ENCODE data around the gene BUD13. TPM values are rescaled to one million over a fixed set of nuclear protein-coding genes. Genes with fewer than 3 reads are reported as not detected.

Gene BUD13
- total RNA-seq, 1 experiment from 2014 or later = 10.4 TPM

- Mint-ChIP-seq H3K36me3 (ENCODE audit: insufficient read depth, unreplicated experiment) (peaks cover 40% of the 10 kb centered on the region), H3K27ac (ENCODE audit: unreplicated experiment) (no peak overlapping the region), H3K27me3 (ENCODE audit: unreplicated experiment) (no peaks in the 10 kb centered on the region), H3K9me3 (ENCODE audit: low read depth, unreplicated experiment) (no peaks in the 10 kb centered on the region), H3K4me1 (ENCODE audit: low read depth, unreplicated experiment) (peaks cover 17% of the 10 kb centered on the region), H3K4me3 (ENCODE audit: low read depth, unreplicated experiment) (peak overlapping the region; percentile 90)
- CTCF ChIA-PET = interaction anchor here (0.9 kb wide), 1 partner anchor 11 kb away, joined by 3 read pairs; no protein-coding TSS in a partner anchor
- no peak for DNase-seq
- intact Hi-C loops (cut with micrococcal nuclease; ENCODE audit: unreplicated experiment) = no loop called here
- TF ChIP-seq CTCF (IDR thresholded peaks at IDR 0.05; ENCODE audit: unreplicated experiment) = no peak
- BruUV-seq (replicated peaks) = TSS peak; percentile 57
These were observed 14.2 kb upstream of the BUD13 start for GRCh38 chr11:116786966-116787365.

- DNase-seq = no peak
- Mint-ChIP-seq H3K27me3 (ENCODE audit: unreplicated experiment) (no peaks in the 10 kb centered on the region), H3K27ac (ENCODE audit: unreplicated experiment) (no peak overlapping the region), H3K4me3 (ENCODE audit: low read depth, unreplicated experiment) (no peak overlapping the region), H3K9me3 (ENCODE audit: low read depth, unreplicated experiment) (no peaks in the 10 kb centered on the region), H3K4me1 (ENCODE audit: low read depth, unreplicated experiment) (peaks cover 17% of the 10 kb centered on the region), H3K36me3 (ENCODE audit: insufficient read depth, unreplicated experiment) (peaks cover 46% of the 10 kb centered on the region)
- CTCF ChIA-PET = no interaction called here
- BruUV-seq (replicated peaks) = no TSS peak
- intact Hi-C loops (cut with micrococcal nuclease; ENCODE audit: unreplicated experiment) = no loop called here
- TF ChIP-seq CTCF (IDR thresholded peaks at IDR 0.05; ENCODE audit: unreplicated experiment) = no peak
These were observed 13.5 kb upstream of the BUD13 start for GRCh38 chr11:116786326-116786725.

- no TSS peak for BruUV-seq (replicated peaks)
- Mint-ChIP-seq H3K4me3 (ENCODE audit: low read depth, unreplicated experiment) (no peak overlapping the region), H3K4me1 (ENCODE audit: low read depth, unreplicated experiment) (peaks cover 8% of the 10 kb centered on the region), H3K27ac (ENCODE audit: unreplicated experiment) (no peak overlapping the region), H3K9me3 (ENCODE audit: low read depth, unreplicated experiment) (no peaks in the 10 kb centered on the region), H3K27me3 (ENCODE audit: unreplicated experiment) (no peaks in the 10 kb centered on the region), H3K36me3 (ENCODE audit: insufficient read depth, unreplicated experiment) (peaks cover 44% of the 10 kb centered on the region)
- CTCF ChIA-PET = no interaction called here
- intact Hi-C loops (cut with micrococcal nuclease; ENCODE audit: unreplicated experiment) = no loop called here
- no peak for TF ChIP-seq CTCF (IDR thresholded peaks at IDR 0.05; ENCODE audit: unreplicated experiment)
- DNase-seq = no peak
These were observed 9.9 kb upstream of the BUD13 start for GRCh38 chr11:116782728-116783127.

- no peak for DNase-seq
- intact Hi-C loops (cut with micrococcal nuclease; ENCODE audit: unreplicated experiment) = no loop called here
- Mint-ChIP-seq H3K27me3 (ENCODE audit: unreplicated experiment) (no peaks in the 10 kb centered on the region), H3K4me3 (ENCODE audit: low read depth, unreplicated experiment) (no peak overlapping the region), H3K9me3 (ENCODE audit: low read depth, unreplicated experiment) (no peaks in the 10 kb centered on the region), H3K4me1 (ENCODE audit: low read depth, unreplicated experiment) (no peaks in the 10 kb centered on the region), H3K27ac (ENCODE audit: unreplicated experiment) (no peak overlapping the region), H3K36me3 (ENCODE audit: insufficient read depth, unreplicated experiment) (peaks cover 35% of the 10 kb centered on the region)
- no TSS peak for BruUV-seq (replicated peaks)
- CTCF ChIA-PET = no interaction called here
- no peak for TF ChIP-seq CTCF (IDR thresholded peaks at IDR 0.05; ENCODE audit: unreplicated experiment)
These were observed 5.8 kb upstream of the BUD13 start for GRCh38 chr11:116778556-116778955.
